ENCODE results near the gene GALNT1.
A peak's percentile ranks its signal among the peaks of the same experiment; 100 is the strongest.

The GALNT1 gene

DNA sequence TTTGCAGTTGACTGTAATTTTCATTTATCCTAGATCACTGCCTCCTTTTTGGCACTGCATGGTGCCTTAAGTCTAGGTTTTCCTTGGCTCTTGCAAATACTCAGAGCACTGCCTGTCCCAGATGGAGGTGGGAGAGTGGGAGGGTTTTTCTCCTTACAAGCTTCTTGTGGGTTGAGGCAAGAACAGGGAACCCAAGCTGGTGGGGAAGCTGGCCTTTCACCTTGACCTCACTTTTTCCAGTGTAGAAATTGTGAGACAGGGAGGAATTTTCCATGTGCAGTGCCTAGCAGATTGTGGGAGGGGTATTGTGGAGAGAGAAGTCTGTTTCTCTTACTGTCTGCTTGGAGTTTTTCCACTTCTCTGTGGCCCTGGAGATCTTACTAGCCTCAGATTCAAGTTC, 21.5 kb downstream of the GALNT1 start:
- Histone ChIP-seq H3K9ac (ENCODE audit: low read depth, low read length) (no peak overlapping the region), H3K36me3 (ENCODE audit: insufficient read depth, low read length) (no peaks in the 10 kb centered on the region; the same call in 1 of the 2 replicates), H3K27me3 (ENCODE audit: insufficient read depth, low read length) (no peaks in the 10 kb centered on the region)

DNA sequence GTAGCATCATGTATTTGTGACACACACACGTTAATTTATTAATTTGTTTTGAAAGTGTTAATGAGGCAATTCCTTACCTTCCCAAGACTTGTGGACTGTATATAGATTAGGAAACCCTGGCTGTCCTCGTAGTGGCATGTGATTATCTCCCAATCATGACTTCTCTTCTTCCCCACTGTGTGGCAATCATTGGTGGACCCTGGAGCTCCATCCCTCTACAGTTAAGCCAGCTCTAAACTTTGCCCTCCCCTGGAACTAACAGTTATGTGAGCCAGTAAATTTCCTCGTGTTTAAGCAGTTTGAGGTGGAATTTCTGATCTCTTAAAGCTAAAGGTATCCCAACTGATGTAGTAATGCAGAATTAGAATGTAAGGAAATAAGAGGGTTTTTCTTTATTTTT, 22.0 kb downstream of the GALNT1 start:
- H3K36me3 ChIP-seq (ENCODE audit: insufficient read depth, low read length): no peaks in the 10 kb centered on the region
- peaks cover 9% of the 10 kb centered on the region; the same call in 1 of the 2 replicates for H3K9me3 ChIP-seq (ENCODE audit: insufficient read depth, low read depth, low read length)
- 91% methylated on average over 3 of the region's 3 CpGs for WGBS
- H3K27ac ChIP-seq (ENCODE audit: low read depth, low read length): no peak overlapping the region
- H3K9ac ChIP-seq (ENCODE audit: low read depth, low read length): no peak overlapping the region
- H3K4me3 ChIP-seq (ENCODE audit: low read length): no peak overlapping the region
- H3K27me3 ChIP-seq (ENCODE audit: insufficient read depth, low read length): no peaks in the 10 kb centered on the region
- H3K4me1 ChIP-seq (ENCODE audit: insufficient read depth, low read length): peaks cover 6% of the 10 kb centered on the region

More for the DNA sequence above, 21.5 kb downstream of the GALNT1 start:
- Histone ChIP-seq H3K4me3 (ENCODE audit: low read length) (no peak overlapping the region), H3K4me1 (ENCODE audit: insufficient read depth, low read length) (peaks cover 6% of the 10 kb centered on the region), H3K9me3 (ENCODE audit: insufficient read depth, low read depth, low read length) (peaks cover 9% of the 10 kb centered on the region; the same call in 1 of the 2 replicates), H3K27ac (ENCODE audit: low read depth, low read length) (no peak overlapping the region)

DNA sequence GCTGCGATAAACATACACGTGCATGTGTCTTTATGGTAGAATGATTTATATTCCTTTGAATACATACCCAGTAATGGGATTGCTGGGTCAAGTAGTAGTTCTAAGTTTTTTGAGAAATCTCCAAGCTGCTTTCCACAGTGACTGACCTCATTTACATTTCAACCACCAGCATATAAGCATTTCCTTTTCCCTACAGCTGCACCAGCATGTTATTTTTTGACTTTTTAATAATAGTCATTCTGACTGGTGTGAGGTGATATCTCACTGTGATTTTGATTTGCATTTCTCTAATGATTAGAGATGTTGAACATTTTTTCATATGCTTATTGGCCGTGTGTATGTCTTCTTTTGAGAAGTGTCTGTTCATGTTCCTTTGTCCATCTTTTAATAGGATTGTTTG, 22.8 kb downstream of the GALNT1 start:
- Histone ChIP-seq H3K9ac (ENCODE audit: low read depth, low read length) (no peak overlapping the region), H3K36me3 (ENCODE audit: insufficient read depth, low read length) (no peaks in the 10 kb centered on the region), H3K4me3 (ENCODE audit: low read length) (no peak overlapping the region), H3K27ac (ENCODE audit: low read depth, low read length) (no peak overlapping the region), H3K9me3 (ENCODE audit: insufficient read depth, low read depth, low read length) (peaks cover 9% of the 10 kb centered on the region; the same call in 1 of the 2 replicates), H3K27me3 (ENCODE audit: insufficient read depth, low read length) (no peaks in the 10 kb centered on the region), H3K4me1 (ENCODE audit: insufficient read depth, low read length) (peaks cover 11% of the 10 kb centered on the region)
- WGBS: 97% methylated on average over 3 of the region's 3 CpGs

DNA sequence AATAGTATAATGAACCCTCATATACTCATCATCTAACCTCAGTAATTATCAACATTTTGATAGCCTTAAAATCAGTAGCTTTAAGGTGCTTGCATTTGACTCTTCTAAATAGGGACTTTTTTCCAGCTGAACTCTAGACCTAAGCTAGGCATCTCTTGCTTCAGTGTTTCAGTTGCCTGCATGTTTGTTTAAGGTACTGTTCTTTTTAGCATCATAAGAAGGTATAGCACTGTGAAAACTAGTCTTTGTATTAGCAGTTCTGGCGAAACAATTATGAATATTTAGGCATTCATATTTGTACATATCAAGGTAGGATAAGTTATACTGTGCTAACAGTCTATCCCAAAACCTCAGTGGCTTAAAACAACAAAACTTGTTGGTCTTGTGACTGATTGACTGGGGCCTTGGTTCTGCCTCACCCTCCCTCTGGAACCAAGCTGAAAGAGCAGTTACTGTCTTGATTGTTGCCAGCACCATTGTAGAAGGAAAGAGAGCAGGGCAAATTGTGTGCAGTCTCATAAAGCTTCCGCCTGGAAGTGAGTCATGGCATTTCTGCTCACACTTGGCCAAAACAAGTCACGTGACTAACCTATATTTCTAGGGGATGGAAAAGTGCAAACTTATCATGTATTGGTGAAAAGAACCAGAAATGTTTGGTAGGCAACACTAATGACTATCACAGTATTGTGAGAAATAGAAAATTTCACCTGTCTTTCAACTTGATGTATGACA, 24.3 kb downstream of the GALNT1 start:
- peaks cover 3% of the 10 kb centered on the region; the same call in 1 of the 2 replicates for H3K9me3 ChIP-seq (ENCODE audit: insufficient read depth, low read depth, low read length)
- WGBS: 87% methylated on average over 3 of the region's 3 CpGs
- no peaks in the 10 kb centered on the region for H3K27me3 ChIP-seq (ENCODE audit: insufficient read depth, low read length)
- H3K36me3 ChIP-seq (ENCODE audit: insufficient read depth, low read length): no peaks in the 10 kb centered on the region
- H3K4me1 ChIP-seq (ENCODE audit: insufficient read depth, low read length): peaks cover 23% of the 10 kb centered on the region
- no peak overlapping the region for H3K9ac ChIP-seq (ENCODE audit: low read depth, low read length)
- no peak overlapping the region for H3K4me3 ChIP-seq (ENCODE audit: low read length)
- no peak overlapping the region for H3K27ac ChIP-seq (ENCODE audit: low read depth, low read length)

DNA sequence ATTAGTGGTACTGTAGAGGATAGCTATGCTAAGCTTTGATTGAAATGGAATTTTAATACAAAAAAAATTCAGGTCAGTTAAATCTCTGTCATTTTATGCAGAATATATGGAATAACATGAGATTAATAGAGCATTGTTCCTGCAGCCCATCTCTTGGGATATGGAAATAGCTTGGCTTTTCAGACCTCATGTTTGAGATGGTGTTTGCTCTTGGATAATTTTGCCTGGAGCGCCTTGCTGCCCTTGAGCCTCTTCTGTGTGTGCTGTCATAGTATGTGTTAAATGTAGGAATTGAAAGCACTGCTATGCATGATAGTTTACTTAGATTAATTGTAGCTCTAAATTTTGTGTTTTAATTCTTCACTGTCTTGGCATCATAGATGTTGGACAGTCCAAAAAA, 27.7 kb downstream of the GALNT1 start:
- Histone ChIP-seq H3K9me3 (ENCODE audit: insufficient read depth, low read depth, low read length) (no peaks in the 10 kb centered on the region), H3K27me3 (ENCODE audit: insufficient read depth, low read length) (no peaks in the 10 kb centered on the region), H3K27ac (ENCODE audit: low read depth, low read length) (no peak overlapping the region), H3K4me3 (ENCODE audit: low read length) (no peak overlapping the region), H3K9ac (ENCODE audit: low read depth, low read length) (no peak overlapping the region), H3K36me3 (ENCODE audit: insufficient read depth, low read length) (no peaks in the 10 kb centered on the region), H3K4me1 (ENCODE audit: insufficient read depth, low read length) (peaks cover 32% of the 10 kb centered on the region)
- 92% methylated on average over 1 of the region's 1 CpG for WGBS

DNA sequence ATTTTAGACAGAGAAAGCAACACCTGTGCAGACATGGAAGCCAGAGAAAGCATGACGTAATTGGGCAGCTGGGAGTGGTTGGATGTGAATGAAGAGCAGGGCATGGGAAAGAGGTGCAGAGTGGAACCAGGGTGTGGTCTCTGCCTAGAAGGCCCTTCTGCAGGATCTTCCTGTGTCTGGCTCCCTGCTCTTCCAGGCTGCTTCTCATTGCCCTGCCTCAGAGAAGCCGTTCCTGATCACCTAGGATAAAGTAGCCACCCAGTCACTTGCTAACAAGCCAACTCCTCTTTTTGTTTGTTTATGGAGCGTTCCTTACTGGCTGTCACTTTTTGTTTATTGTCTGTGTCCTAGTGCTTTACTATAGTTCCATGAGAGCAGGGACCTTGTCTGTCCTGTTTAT, 28.5 kb downstream of the GALNT1 start:
- Histone ChIP-seq H3K4me3 (ENCODE audit: low read length) (no peak overlapping the region), H3K27me3 (ENCODE audit: insufficient read depth, low read length) (no peaks in the 10 kb centered on the region), H3K4me1 (ENCODE audit: insufficient read depth, low read length) (peaks cover 32% of the 10 kb centered on the region), H3K36me3 (ENCODE audit: insufficient read depth, low read length) (no peaks in the 10 kb centered on the region), H3K9me3 (ENCODE audit: insufficient read depth, low read depth, low read length) (no peaks in the 10 kb centered on the region), H3K27ac (ENCODE audit: low read depth, low read length) (no peak overlapping the region), H3K9ac (ENCODE audit: low read depth, low read length) (no peak overlapping the region)
- WGBS: 58% methylated on average over 3 of the region's 3 CpGs

DNA sequence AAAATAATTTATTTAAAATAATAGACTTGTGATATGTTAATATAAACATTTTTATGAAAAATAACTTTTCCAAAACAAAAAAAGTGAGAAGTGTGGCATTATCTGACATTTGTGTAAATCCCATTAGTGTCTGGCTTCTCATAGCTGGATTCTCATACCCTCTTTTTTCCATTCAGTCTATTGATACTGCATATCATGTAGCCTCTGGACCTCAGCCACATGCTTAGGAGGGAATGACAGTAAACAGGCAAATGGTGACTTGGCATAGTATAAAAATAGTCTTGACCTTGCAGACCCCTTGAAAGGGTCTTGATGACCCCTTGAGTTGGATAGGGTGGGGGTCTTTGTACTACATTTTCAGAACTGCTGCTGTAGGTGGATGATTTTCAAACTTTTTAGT, 29.2 kb downstream of the GALNT1 start:
- Histone ChIP-seq H3K4me1 (ENCODE audit: insufficient read depth, low read length) (peaks cover 29% of the 10 kb centered on the region), H3K4me3 (ENCODE audit: low read length) (no peak overlapping the region)

DNA sequence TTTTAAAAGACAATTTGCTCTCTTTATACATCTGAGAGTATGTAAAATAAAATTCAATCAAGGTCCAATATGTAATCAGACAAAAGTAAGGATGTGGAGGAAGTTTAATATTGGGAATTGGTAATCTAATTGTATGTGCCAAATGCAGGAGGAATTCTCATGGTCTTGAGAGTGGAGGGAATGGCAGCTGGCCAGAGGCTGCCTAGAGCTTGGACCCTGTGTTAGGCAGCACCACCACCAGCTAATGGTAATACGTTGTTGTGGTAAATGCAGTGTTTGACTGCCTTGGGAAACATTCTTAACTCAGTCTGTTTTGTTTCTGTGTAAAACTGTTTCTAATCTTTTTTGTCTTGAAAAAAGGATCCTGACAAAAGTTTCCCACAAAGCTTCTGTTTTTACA, 30.0 kb downstream of the GALNT1 start:
- Histone ChIP-seq H3K9ac (ENCODE audit: low read depth, low read length) (no peak overlapping the region), H3K27me3 (ENCODE audit: insufficient read depth, low read length) (no peaks in the 10 kb centered on the region), H3K4me3 (ENCODE audit: low read length) (no peak overlapping the region), H3K36me3 (ENCODE audit: insufficient read depth, low read length) (no peaks in the 10 kb centered on the region), H3K27ac (ENCODE audit: low read depth, low read length) (no peak overlapping the region), H3K4me1 (ENCODE audit: insufficient read depth, low read length) (peaks cover 31% of the 10 kb centered on the region), H3K9me3 (ENCODE audit: insufficient read depth, low read depth, low read length) (no peaks in the 10 kb centered on the region)
- WGBS: 76% methylated on average over 1 of the region's 1 CpG

More for the DNA sequence above, 29.2 kb downstream of the GALNT1 start:
- Histone ChIP-seq H3K9ac (ENCODE audit: low read depth, low read length) (no peak overlapping the region), H3K27ac (ENCODE audit: low read depth, low read length) (no peak overlapping the region), H3K36me3 (ENCODE audit: insufficient read depth, low read length) (no peaks in the 10 kb centered on the region), H3K27me3 (ENCODE audit: insufficient read depth, low read length) (no peaks in the 10 kb centered on the region), H3K9me3 (ENCODE audit: insufficient read depth, low read depth, low read length) (no peaks in the 10 kb centered on the region)

DNA sequence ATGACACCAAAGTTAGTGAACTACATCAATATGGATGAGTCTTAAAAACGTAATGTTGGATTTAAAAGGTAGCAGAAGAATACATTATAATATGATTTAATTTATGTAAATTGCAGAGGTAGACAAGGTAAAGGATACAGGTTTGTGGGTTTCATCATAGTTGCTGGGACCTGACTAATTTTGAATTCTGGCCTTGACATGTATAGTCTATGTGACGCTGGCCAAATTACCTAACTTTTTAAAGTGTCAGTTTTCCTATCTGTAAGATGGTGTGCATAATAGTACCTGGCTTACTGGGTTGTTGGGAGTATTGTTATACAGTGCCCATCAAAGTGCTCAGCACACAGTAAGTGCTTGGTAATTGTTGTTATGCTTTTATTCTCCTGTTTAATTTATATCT, 34.5 kb downstream of the GALNT1 start:
- Histone ChIP-seq H3K4me3 (ENCODE audit: low read length) (no peak overlapping the region), H3K27me3 (ENCODE audit: insufficient read depth, low read length) (no peaks in the 10 kb centered on the region), H3K9ac (ENCODE audit: low read depth, low read length) (no peak overlapping the region), H3K9me3 (ENCODE audit: insufficient read depth, low read depth, low read length) (no peaks in the 10 kb centered on the region), H3K36me3 (ENCODE audit: insufficient read depth, low read length) (no peaks in the 10 kb centered on the region), H3K4me1 (ENCODE audit: insufficient read depth, low read length) (peaks cover 47% of the 10 kb centered on the region), H3K27ac (ENCODE audit: low read depth, low read length) (no peak overlapping the region)
- WGBS: 94% methylated on average over 1 of the region's 2 CpGs

DNA sequence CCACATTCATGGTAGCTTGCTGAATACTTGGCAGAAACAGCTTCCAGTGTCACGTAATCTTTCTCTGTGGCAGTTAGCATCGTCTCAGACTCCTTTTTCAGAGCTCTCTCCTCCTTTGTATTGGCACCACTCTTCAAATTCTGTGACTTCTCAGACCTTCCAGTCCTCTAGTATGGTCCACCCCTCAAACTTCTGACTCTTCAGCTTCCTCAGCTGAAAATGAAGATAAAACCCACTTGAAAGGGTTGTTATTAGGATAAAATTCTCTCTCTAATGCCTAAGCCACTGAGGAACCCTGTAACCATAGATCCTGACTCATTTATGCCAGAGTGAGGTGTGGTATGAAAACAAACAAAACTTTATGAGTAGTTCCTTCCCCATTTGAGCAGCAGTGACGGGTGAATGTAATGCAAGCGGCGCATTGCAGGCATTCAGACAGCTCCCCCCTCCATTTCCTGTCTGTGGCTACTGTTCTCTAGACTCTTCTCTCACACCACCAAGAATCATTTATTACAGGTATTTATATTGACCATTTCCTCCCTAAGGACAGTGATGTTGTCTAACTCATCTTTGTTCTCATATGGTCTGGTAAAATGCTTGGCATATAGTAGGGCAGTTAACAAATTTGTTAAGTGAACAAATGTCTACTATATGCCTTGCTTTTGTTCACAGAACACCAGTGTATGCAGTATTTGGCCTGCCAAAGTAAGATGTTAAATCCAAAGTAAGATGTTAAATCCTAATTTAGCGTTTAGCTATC, 35.3 kb downstream of the GALNT1 start:
- no peaks in the 10 kb centered on the region for H3K36me3 ChIP-seq (ENCODE audit: insufficient read depth, low read length)
- H3K9ac ChIP-seq (ENCODE audit: low read depth, low read length): no peak overlapping the region
- no peaks in the 10 kb centered on the region for H3K27me3 ChIP-seq (ENCODE audit: insufficient read depth, low read length)
- peak overlapping the region; percentile 50 for H3K27ac ChIP-seq (ENCODE audit: low read depth, low read length)
- H3K9me3 ChIP-seq (ENCODE audit: insufficient read depth, low read depth, low read length): no peaks in the 10 kb centered on the region
- H3K4me3 ChIP-seq (ENCODE audit: low read length): no peak overlapping the region
- WGBS: 69% methylated on average over 6 of the region's 6 CpGs
- peaks cover 41% of the 10 kb centered on the region for H3K4me1 ChIP-seq (ENCODE audit: insufficient read depth, low read length)

DNA sequence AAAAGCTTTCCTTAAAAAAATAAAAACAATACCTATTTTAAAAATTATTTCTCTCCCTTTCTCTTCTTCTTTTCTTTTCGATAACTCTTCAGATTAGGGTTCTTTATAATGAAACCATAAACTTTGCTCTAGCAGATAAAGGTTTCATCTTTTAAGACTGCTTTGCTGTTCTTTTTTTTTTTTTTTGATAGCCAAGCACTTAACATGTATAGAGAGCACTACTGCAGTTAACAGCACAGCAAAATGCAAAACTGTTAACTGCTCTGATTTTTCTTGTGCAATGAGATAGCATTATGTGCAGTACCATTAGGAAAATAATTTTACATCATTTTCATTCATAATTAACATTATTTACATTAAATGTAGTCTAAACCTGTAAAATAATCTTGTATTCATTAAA, 36.3 kb downstream of the GALNT1 start:
- 100% methylated on average over 1 of the region's 1 CpG for WGBS
- H3K36me3 ChIP-seq (ENCODE audit: insufficient read depth, low read length): no peaks in the 10 kb centered on the region
- no peaks in the 10 kb centered on the region for H3K27me3 ChIP-seq (ENCODE audit: insufficient read depth, low read length)
- no peak overlapping the region for H3K9ac ChIP-seq (ENCODE audit: low read depth, low read length)
- peaks cover 41% of the 10 kb centered on the region for H3K4me1 ChIP-seq (ENCODE audit: insufficient read depth, low read length)
- no peak overlapping the region for H3K27ac ChIP-seq (ENCODE audit: low read depth, low read length)
- H3K4me3 ChIP-seq (ENCODE audit: low read length): no peak overlapping the region
- H3K9me3 ChIP-seq (ENCODE audit: insufficient read depth, low read depth, low read length): no peaks in the 10 kb centered on the region
